Immature natural killer cell (primary cell): ENCODE results near the gene MEIS2. TPM values are rescaled to one million over a fixed set of nuclear protein-coding genes. Genes with fewer than 3 reads are reported as not detected.

Source experiments
- DNase-seq, 3 donors: peaks; one replicate each; pipeline ENCODE4 v3.0.0; 2022; ENCODE audit warnings: mixed read lengths in 1 of 3
- H3K27ac Mint-ChIP-seq, 6 donors: one replicate each; pipeline ENCODE4 v1.8.0; 2020; ENCODE audit warnings: mixed read lengths in 6 of 6, mild to moderate bottlenecking in 5 of 6, inconsistent platforms in 4 of 6, moderate library complexity in 3 of 6
- H3K27me3 Mint-ChIP-seq, 3 donors: one replicate each; pipeline ENCODE4 v1.8.0; 2020 to 2021; ENCODE audit warnings: low read depth in 3 of 3, mild to moderate bottlenecking in 3 of 3, mixed read lengths in 3 of 3, moderate library complexity in 3 of 3, inconsistent platforms in 1 of 3
- H3K36me3 Mint-ChIP-seq, 3 donors: one replicate each; pipeline ENCODE4 v1.8.0; 2020; ENCODE audit warnings: mixed read lengths in 3 of 3, inconsistent platforms in 2 of 3, mild to moderate bottlenecking in 2 of 3
- H3K4me1 Mint-ChIP-seq, 2 donors: one replicate each; pipeline ENCODE4 v1.8.0; 2020; ENCODE audit warnings: inconsistent platforms in 2 of 2, mild to moderate bottlenecking in 2 of 2, mixed read lengths in 2 of 2, moderate library complexity in 1 of 2
- H3K4me3 Mint-ChIP-seq, 5 donors: one replicate each; pipeline ENCODE4 v1.8.0; 2020; ENCODE audit warnings: mild to moderate bottlenecking in 5 of 5, mixed read lengths in 5 of 5, inconsistent platforms in 3 of 5, moderate library complexity in 3 of 5
- H3K9me3 Mint-ChIP-seq, 6 donors: one replicate each; pipeline ENCODE4 v1.8.0; 2020; ENCODE audit warnings: mild to moderate bottlenecking in 6 of 6, mixed read lengths in 6 of 6, inconsistent platforms in 4 of 6, moderate library complexity in 3 of 6
- polyA plus RNA-seq, 3 donors: library from polyadenylated mRNA; unstranded; fragments of 300-500 nt; fragmentation: Illumina TruSeq; gene quantifications; one replicate each; pipeline ENCODE4 v1.2.3, GENCODE V29; 2021

The MEIS2 gene
- polyA plus RNA-seq, 3 donors from 2014 or later, result not detected

DNA sequence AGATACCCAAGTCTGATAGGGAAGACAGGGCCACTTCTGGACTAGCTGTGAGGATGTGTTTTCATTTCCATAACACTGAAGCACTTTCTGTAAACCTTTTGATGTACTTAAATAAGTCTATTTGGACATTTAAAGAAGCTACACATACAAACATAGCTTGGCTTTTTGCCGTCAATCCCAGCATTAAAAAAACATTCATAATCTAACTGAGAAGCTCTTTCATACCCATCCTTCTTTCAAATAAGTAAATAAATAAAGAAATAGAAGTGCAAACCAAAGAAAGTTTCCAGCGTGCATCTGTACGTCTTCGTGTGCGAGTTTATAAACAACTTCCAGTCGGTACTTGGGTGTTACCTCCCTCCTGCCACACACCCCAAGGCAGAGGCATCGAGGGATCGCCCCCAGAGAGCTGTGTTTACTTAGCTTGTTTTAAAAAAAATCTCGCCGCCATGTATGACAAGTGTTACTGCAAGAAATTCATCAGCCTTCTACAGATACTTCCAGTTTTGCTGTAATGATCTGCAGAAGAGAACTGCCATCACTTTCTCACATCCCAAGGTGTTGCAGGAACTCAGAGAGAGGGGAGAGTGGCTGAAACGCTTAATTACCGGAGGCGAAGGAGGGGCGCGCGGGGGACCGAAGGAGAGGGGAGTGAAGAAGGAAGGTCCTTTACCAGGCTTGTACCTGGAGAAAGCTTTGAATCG lies 9.0 kb upstream of the MEIS2 start:
- Mint-ChIP-seq H3K9me3 (peaks cover 10 to 69% (median 22%) of the 10 kb centered on the region in 6 donors), H3K36me3 (peaks cover 0 to 8% (median 3%) of the 10 kb centered on the region in 3 donors)

DNA sequence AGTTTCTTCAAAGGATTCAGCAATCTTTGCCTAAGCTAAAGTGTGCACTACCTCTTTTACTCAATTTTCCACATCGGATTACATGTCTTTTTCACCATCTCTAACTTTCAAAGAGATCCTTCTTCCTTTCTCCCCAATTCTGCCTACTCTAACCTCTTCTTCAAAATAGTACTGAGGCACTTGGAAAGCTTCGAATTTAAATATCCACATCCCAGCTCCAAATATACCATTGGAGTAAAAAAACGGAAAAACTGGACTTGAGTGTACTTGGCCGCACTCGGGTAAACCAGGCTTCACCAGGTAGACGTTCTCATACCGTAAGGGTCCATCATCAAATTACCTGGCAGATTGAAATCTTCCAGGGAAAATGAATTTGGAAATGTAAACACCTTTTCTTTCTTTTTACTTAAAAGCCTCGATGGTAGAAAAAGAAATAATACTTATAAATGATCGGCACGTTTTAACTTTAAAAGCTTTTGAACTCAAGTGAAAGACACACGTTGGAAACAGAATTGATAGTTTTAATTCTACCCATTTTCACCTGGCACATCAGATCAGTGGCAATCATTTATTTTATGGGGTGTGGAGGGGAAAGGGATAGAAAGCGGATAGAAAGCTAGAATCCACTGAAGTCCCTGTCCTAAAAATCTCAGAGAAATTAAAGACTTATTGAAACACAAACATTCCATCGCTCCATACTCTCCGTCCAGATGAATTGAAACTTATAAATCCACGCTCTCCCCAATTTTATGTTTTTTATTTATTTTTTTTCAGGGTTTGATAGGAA lies 8.2 kb upstream of the MEIS2 start:
- no peak overlapping the region for H3K27ac Mint-ChIP-seq
- DNase-seq, result no peak
- peaks cover 0 to 8% (median 6%) of the 10 kb centered on the region in 3 donors for H3K36me3 Mint-ChIP-seq
- no peak overlapping the region for H3K4me3 Mint-ChIP-seq
- peaks cover 10 to 77% (median 25%) of the 10 kb centered on the region in 6 donors for H3K9me3 Mint-ChIP-seq
- peaks cover 4 to 7% of the 10 kb centered on the region in 2 donors for H3K4me1 Mint-ChIP-seq
- peaks cover 23 to 75% (median 33%) of the 10 kb centered on the region in 3 donors for H3K27me3 Mint-ChIP-seq

More for the DNA sequence above, 9.0 kb upstream of the MEIS2 start:
- Mint-ChIP-seq H3K27me3 (peaks cover 23 to 70% (median 33%) of the 10 kb centered on the region in 3 donors), H3K27ac (no peak overlapping the region), H3K4me3 (peak overlapping the region in 1 of 5 donors; percentile 43), H3K4me1 (peaks cover 4 to 7% of the 10 kb centered on the region in 2 donors)
- no peak for DNase-seq

DNA sequence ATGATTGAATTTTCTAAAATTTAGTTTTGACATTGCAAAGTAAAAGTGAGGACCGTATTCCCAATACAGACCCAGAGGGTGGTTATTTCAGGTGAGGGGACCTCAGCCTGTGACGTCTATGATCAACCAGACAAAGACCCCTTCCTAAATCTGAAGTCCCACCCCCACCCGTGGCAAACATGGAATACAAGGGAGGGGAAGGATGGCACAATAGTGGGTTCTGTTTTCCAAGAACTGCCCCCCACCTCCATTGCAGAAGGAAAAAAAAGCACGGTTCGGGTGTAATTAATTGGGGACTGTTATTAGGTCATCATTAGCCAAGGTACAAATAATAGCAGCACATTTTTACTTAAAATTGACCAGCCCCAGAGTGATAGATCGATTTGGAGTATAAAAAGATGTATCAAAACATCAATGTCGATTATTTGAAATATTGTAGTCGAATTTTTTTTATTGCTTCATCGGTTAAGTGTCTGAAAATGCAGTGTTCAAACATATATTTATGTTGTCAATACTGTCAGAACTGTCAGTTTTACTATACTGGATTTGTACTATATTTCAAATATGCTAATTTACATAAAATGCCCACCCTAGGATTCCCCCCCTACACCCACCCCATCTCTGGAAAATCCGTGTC lies 7.5 kb upstream of the MEIS2 start:
- H3K4me3 Mint-ChIP-seq, result no peak overlapping the region
- H3K36me3 Mint-ChIP-seq, result peaks cover 0 to 8% (median 6%) of the 10 kb centered on the region in 3 donors
- H3K4me1 Mint-ChIP-seq, result peaks cover 4 to 9% of the 10 kb centered on the region in 2 donors
- H3K27me3 Mint-ChIP-seq, result peaks cover 23 to 76% (median 39%) of the 10 kb centered on the region in 3 donors
- H3K9me3 Mint-ChIP-seq, result peaks cover 10 to 77% (median 27%) of the 10 kb centered on the region in 6 donors
- no peak overlapping the region for H3K27ac Mint-ChIP-seq
- no peak for DNase-seq

DNA sequence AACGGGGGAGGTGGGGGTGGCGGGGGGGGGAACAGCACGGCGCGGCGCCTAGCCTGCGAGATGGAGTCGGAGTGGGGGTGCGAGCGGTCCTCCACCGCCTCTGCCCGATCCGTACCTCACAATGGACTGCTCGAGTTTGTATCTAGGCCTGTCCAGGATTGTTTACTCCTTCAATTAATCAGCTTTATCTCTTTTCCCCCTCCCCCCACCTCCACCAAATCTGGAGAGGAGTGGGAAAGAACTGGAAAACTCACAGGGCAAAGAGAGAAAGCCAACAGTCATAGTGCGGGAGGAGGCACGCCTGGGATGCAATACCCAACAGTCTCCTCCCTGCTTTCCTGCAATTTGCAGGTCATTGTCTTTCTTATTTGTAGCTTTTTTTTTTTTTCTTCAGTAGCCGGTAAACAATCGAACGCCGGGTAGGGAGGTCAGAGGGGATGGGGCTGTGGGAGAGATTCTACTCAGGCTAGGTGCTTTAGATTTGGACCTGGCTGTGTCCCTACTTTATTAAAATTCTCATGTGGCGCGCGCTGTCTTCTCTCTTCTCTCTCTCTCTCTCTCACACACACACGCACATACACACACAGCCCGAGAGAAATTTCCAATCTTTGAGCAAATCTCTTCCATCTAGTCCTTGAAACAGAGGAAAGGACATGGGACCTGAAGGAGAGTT lies 6.9 kb upstream of the MEIS2 start:
- Mint-ChIP-seq H3K36me3 (peaks cover 0 to 8% (median 6%) of the 10 kb centered on the region in 3 donors), H3K27ac (no peak overlapping the region), H3K4me1 (peaks cover 9 to 16% of the 10 kb centered on the region in 2 donors), H3K27me3 (peaks cover 26 to 79% (median 44%) of the 10 kb centered on the region in 3 donors), H3K4me3 (peak overlapping the region in 1 of 5 donors; percentile 27), H3K9me3 (peaks cover 9 to 82% (median 30%) of the 10 kb centered on the region in 6 donors)
- no peak for DNase-seq

DNA sequence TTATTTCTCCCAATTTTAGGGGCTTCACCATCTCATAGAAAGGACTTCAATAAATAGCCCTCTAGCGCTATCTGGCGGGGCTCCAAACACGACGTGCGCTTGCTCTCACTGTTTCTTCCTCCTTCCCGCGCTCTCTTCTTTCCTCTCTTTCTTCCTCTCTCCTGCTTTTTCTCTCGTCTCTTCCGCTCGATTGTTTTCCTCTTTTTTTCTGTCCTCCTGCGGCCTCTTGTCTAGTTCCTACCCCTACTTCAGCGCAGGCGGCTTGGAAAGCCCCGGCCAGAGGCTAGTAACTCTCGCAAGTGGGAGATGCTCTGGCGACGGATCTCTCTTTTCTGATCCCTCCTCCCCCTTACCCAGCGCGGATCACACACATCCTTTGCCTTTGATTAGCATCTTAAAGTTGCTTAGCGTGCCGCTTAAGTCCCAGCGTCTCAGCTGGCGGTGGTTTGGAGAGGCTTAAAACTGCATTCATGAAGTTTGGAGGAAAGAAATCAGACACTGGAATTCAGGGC lies 6.2 kb upstream of the MEIS2 start:
- Mint-ChIP-seq H3K4me3 (no peak overlapping the region), H3K27me3 (peaks cover 19 to 74% (median 48%) of the 10 kb centered on the region in 3 donors), H3K36me3 (peaks cover 0 to 8% (median 6%) of the 10 kb centered on the region in 3 donors), H3K4me1 (peaks cover 12 to 22% of the 10 kb centered on the region in 2 donors), H3K9me3 (peaks cover 6 to 79% (median 25%) of the 10 kb centered on the region in 6 donors), H3K27ac (no peak overlapping the region)
- no peak for DNase-seq

DNA sequence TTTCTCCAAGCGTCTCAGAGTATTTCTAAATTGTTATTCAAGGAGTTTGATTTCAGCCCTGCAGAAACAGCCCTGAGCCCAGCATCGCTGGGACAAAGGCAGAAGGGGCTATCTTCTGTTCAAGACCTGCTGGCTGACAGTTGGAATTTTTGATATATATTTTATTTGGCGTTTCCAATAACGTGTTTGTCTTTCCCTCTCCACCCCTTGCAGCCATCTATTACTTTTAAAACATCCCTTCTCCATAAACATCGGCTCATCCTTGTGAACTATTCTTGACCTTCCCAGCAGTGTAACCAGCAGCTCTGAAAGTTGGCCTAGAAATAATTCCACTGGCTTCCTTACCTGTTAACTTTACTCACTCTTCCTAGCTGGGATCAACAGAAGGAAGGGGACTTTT lies 5.5 kb upstream of the MEIS2 start:
- Mint-ChIP-seq H3K36me3 (peaks cover 0 to 8% (median 6%) of the 10 kb centered on the region in 3 donors), H3K27me3 (peaks cover 19 to 70% (median 50%) of the 10 kb centered on the region in 3 donors), H3K27ac (no peak overlapping the region), H3K9me3 (peaks cover 9 to 72% (median 22%) of the 10 kb centered on the region in 6 donors), H3K4me1 (peaks cover 15 to 22% of the 10 kb centered on the region in 2 donors), H3K4me3 (no peak overlapping the region)
- no peak for DNase-seq

DNA sequence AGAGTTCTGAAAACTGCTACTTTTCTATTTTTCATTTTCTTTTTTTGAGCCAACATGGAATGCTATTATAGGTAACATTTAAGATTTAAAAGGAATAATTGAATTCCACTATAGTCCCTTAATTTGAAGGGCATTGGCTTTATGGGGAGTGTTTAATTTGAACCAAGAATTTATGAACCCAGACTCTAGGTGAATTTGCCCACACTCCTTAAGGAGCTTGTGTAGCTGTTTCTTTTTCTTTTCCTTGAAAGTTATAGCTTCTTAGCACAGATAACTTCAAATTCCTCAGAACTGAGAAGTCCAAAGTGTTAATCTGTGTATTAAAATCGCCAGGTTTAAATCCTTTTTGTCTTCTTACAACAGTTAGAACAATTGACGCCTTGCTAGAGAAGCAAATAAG lies 4.7 kb upstream of the MEIS2 start:
- H3K9me3 Mint-ChIP-seq, result peaks cover 12 to 65% (median 21%) of the 10 kb centered on the region in 6 donors
- no peak overlapping the region for H3K27ac Mint-ChIP-seq
- no peak overlapping the region for H3K4me3 Mint-ChIP-seq

DNA sequence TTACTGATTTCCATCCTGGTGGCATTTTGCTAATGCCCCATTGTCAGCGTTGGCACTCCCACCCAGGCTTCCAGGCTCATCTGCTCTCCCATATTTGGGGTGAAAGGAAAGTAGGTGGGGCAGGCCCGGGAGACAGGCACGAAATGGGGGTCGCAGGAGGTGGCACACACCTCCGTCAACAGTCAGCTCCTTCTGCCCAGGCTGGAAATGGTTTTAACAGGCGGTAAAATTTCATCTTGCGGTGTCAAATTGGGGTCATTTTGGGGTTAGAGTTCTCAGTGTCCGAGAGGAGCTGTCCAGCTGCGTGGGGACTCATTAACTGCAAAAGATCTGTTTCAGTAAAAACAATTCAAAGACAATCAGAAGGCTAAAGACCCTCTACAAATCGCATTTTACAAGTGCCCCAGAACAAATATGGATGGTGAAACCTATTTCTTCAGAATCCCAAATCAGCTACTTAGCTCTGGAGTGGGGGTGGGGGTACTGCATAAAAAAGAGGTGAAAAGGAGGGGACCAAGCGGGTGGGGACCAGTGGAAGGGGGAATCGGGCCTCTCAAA lies 4.2 kb upstream of the MEIS2 start:
- Mint-ChIP-seq H3K4me1 (peaks cover 26 to 34% of the 10 kb centered on the region in 2 donors), H3K27me3 (peaks cover 21 to 65% (median 50%) of the 10 kb centered on the region in 3 donors), H3K36me3 (peaks cover 0 to 6% (median 3%) of the 10 kb centered on the region in 3 donors), H3K27ac (no peak overlapping the region), H3K9me3 (peaks cover 12 to 60% (median 20%) of the 10 kb centered on the region in 6 donors), H3K4me3 (peak overlapping the region in 2 of 5 donors; percentile 30 to 31)
- DNase-seq, result no peak

More for the DNA sequence above, 4.7 kb upstream of the MEIS2 start:
- H3K36me3 Mint-ChIP-seq, result peaks cover 0 to 8% (median 4%) of the 10 kb centered on the region in 3 donors
- H3K4me1 Mint-ChIP-seq, result peaks cover 21 to 29% of the 10 kb centered on the region in 2 donors
- no peak for DNase-seq
- peaks cover 20 to 66% (median 48%) of the 10 kb centered on the region in 3 donors for H3K27me3 Mint-ChIP-seq

DNA sequence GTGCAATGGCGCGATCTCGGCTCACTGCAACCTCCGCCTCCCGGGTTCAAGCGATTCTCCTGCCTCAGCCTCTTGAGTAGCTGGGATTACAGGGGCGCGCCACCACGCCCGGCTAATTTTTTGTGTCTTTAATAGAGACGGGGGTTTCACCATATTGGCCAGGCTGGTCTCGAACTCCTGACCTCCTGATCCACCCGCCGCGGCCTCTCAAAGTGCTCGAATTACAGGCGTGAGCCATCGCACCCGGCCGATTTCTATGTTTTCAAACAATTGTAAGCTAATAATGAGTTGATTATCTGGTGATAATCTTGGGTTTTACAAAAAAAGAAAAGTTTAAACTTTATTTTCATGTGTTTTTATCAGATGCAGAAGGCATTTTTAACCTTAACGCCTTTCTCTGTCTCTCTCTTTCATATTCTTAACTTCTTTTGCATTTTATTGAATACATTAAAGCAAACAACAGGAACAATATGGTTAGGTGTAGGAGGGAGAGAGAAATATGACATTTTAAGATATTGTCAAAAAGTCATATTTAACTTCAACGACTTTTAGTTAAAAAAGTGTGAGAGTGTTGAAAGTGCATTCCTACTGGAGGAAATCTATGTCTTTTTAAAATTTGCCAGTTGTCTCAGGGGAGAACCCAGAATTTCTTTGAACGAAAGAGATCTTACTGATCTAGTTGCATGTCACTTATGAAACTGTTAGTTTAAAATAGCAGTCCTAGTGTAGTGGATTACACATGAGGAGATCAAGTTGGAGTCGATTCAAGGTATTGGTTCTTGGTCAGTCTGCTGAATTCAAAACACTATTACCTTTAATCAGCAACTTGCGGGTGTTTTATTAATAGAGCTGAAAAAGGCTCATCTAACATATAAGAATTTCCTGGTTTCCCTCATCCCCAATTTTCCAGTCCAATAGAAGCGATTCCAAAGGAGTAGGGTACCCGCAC lies 3.4 kb upstream of the MEIS2 start:
- Mint-ChIP-seq H3K4me1 (peaks cover 31 to 41% of the 10 kb centered on the region in 2 donors), H3K36me3 (peaks cover 0 to 5% (median 3%) of the 10 kb centered on the region in 3 donors), H3K4me3 (peak overlapping the region in 3 of 5 donors; percentile 8 to 97 (median 48)), H3K27me3 (peaks cover 23 to 65% (median 46%) of the 10 kb centered on the region in 3 donors), H3K9me3 (peaks cover 9 to 52% (median 18%) of the 10 kb centered on the region in 6 donors), H3K27ac (no peak overlapping the region)
- no peak for DNase-seq

DNA sequence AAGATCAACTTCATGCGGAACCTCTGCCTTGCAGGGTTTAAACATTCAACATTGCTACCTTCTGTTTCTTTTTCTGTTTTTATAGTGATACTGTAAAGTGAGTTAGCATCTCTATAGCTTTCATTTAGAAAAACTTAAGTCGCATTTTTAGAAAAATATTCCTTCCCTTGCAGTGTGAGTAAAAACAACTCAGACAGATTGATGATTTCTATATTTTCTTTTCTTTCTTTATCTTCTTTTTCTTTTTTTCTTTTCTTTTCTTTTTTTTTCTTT lies 2.8 kb upstream of the MEIS2 start:
- DNase-seq, result no peak
- Mint-ChIP-seq H3K9me3 (peaks cover 9 to 46% (median 17%) of the 10 kb centered on the region in 6 donors), H3K4me3 (peak overlapping the region in 4 of 5 donors; percentile 8 to 97 (median 46)), H3K36me3 (peaks cover 0 to 5% (median 3%) of the 10 kb centered on the region in 3 donors), H3K4me1 (peaks cover 35 to 48% of the 10 kb centered on the region in 2 donors), H3K27me3 (peaks cover 27 to 67% (median 50%) of the 10 kb centered on the region in 3 donors), H3K27ac (no peak overlapping the region)

DNA sequence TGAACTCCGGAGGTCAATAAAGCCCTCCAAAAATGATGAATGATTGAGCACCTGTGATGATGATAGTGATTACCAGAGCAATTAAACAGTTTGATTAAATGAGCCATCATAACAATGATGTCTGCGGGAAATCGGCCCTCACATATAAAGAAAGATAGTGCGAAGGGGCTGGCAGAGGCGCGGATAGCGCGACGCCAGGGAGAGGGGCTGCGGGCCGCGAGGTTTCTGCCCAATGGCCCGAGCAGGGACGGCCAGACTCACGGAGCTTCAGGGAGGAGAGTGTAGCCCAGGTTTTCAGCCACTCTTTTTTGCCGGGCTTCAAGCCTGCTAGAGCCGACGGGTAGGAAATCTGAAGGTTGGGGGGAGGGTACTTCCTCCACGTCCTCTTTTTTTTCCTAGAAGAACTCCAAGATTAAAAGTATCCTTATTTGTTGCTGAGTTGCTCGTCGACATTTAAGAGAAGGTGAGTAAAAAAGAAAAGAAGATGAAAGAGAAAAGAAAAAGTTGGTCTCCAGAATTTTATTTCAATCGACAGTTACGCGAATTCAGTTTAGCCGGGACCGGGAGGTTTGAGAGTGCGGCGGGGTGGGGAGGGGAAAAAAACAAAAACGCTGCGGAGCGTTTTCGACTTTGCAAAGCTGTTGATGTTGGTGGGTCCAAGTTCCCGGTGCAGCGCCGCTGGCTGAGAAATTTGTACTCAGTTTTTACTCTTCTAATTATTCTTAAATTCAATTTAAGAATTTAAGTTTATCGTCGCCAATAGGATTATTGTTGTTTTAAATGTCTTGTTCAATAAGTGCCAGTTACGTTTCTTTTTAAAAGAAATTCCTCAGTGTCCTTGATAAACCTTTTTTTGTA lies 2.2 kb upstream of the MEIS2 start:
- H3K27ac Mint-ChIP-seq, result no peak overlapping the region
- H3K36me3 Mint-ChIP-seq, result peaks cover 0 to 5% (median 3%) of the 10 kb centered on the region in 3 donors
- H3K9me3 Mint-ChIP-seq, result peaks cover 9 to 40% (median 17%) of the 10 kb centered on the region in 6 donors
- DNase-seq, result no peak
- peaks cover 39 to 53% of the 10 kb centered on the region in 2 donors for H3K4me1 Mint-ChIP-seq
- H3K27me3 Mint-ChIP-seq, result peaks cover 29 to 63% (median 49%) of the 10 kb centered on the region in 3 donors
- peak overlapping the region; percentile 59 to 97 (median 68) for H3K4me3 Mint-ChIP-seq
